Suprapubic skin (tissue), 4 donors: ENCODE data around the gene VPS26A. TPM values are rescaled to one million over a fixed set of nuclear protein-coding genes. Genes with fewer than 3 reads are reported as not detected.
A peak's percentile ranks its signal among the peaks of the same experiment; 100 is the strongest.

Source experiments
- DNase-seq, 2 donors: peaks; one replicate each; pipeline ENCODE4 v3.0.0-alpha.2; 2019; ENCODE audit warnings: low spot score in 2 of 2
- H3K27ac ChIP-seq: fragments of 200-600 bp; sonication (generic); one replicate; pipeline ENCODE4 v1.5.1; 2019
- H3K27me3 ChIP-seq: fragments of 200-600 bp; sonication (generic); one replicate; pipeline ENCODE4 v1.5.1; 2019
- H3K36me3 ChIP-seq: fragments of 200-600 bp; sonication (generic); one replicate; pipeline ENCODE4 v1.5.1; 2019
- H3K4me1 ChIP-seq: fragments of 200-600 bp; sonication (generic); one replicate; pipeline ENCODE4 v1.5.1; 2019
- H3K4me3 ChIP-seq: fragments of 200-600 bp; sonication (generic); one replicate; pipeline ENCODE4 v1.5.1; 2019; ENCODE audit warnings: mild to moderate bottlenecking
- H3K9me3 ChIP-seq: fragments of 200-600 bp; sonication (generic); one replicate; pipeline ENCODE4 v1.5.1; 2019
- EP300 ChIP-seq: sonication (generic); formaldehyde crosslinking; IDR thresholded peaks from one replicate; pipeline ENCODE4 v1.6.1; 2017; ENCODE audit warnings: antibody characterized with exemption
- POLR2A ChIP-seq, 2 donors: fragments of 450-650 bp; IDR thresholded peaks; one replicate each; pipeline ENCODE4 v1.6.1; 2017; ENCODE audit warnings: antibody characterized with exemption in 2 of 2, mild to moderate bottlenecking in 2 of 2, moderate library complexity in 2 of 2
- POLR2AphosphoS5 ChIP-seq, 3 donors: sonication (generic); formaldehyde crosslinking; IDR thresholded peaks; one replicate each; pipeline ENCODE4 v1.6.1; 2017; ENCODE audit warnings: antibody characterized with exemption in 3 of 3
- WGBS: methylation state at CpG from one replicate; pipeline ENCODE4 v1.1.5; 2018; 5-methylcytosine and 5-hydroxymethylcytosine counted together
- total RNA-seq, 4 donors: library from RNA; depleted of rRNA; stranded (reverse); fragments of >200 nt; gene quantifications; one replicate each; pipeline ENCODE4 v1.1.0, GENCODE V29; 2016
- TF ChIP-seq, protein P1 (sequence below), 2 donors: fragments of 200-600 bp in 1 of 2; fragments of 450-650 bp in 1 of 2; sonication (generic) in 1 of 2; IDR thresholded peaks; one replicate each; pipeline ENCODE4 v1.5.1; 2016 to 2019; ENCODE audit warnings: antibody characterized with exemption in 2 of 2, mild to moderate bottlenecking in 1 of 2, moderate library complexity in 1 of 2

The VPS26A gene
- total RNA-seq, 4 donors from 2014 or later, result 29.9 to 33.4 (median 32.1) TPM

- no peak overlapping the region for H3K4me3 ChIP-seq
- DNase-seq, result no peak
- 78% methylated on average over 2 of the region's 2 CpGs for WGBS
- no peak for TF ChIP-seq EP300
- TF ChIP-seq, protein P1, sequence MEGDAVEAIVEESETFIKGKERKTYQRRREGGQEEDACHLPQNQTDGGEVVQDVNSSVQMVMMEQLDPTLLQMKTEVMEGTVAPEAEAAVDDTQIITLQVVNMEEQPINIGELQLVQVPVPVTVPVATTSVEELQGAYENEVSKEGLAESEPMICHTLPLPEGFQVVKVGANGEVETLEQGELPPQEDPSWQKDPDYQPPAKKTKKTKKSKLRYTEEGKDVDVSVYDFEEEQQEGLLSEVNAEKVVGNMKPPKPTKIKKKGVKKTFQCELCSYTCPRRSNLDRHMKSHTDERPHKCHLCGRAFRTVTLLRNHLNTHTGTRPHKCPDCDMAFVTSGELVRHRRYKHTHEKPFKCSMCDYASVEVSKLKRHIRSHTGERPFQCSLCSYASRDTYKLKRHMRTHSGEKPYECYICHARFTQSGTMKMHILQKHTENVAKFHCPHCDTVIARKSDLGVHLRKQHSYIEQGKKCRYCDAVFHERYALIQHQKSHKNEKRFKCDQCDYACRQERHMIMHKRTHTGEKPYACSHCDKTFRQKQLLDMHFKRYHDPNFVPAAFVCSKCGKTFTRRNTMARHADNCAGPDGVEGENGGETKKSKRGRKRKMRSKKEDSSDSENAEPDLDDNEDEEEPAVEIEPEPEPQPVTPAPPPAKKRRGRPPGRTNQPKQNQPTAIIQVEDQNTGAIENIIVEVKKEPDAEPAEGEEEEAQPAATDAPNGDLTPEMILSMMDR (IDR thresholded peaks at IDR 0.05), result no peak
- no peak for TF ChIP-seq POLR2AphosphoS5 (IDR thresholded peaks at IDR 0.05)
- TF ChIP-seq POLR2A (IDR thresholded peaks at IDR 0.05), result no peak
- no peaks in the 10 kb centered on the region for H3K9me3 ChIP-seq
- H3K36me3 ChIP-seq, result peaks cover 6% of the 10 kb centered on the region
- no peaks in the 10 kb centered on the region for H3K27me3 ChIP-seq
- H3K4me1 ChIP-seq, result peaks cover 18% of the 10 kb centered on the region
- H3K27ac ChIP-seq, result no peak overlapping the region
Measured at GRCh38 chr10:69176823-69177222, 52.8 kb downstream of the VPS26A start.

GRCh38 chr10:69179089-69179742 lies 55.2 kb downstream of the VPS26A start:
- Histone ChIP-seq H3K27ac (peak overlapping the region; percentile 95), H3K4me3 (peak overlapping the region; percentile 91), H3K36me3 (peaks cover 5% of the 10 kb centered on the region), H3K4me1 (peaks cover 31% of the 10 kb centered on the region), H3K27me3 (no peaks in the 10 kb centered on the region), H3K9me3 (no peaks in the 10 kb centered on the region)
- no peak for TF ChIP-seq EP300
- TF ChIP-seq, protein P1 (IDR thresholded peaks at IDR 0.05), result no peak
- no peak for TF ChIP-seq POLR2A (IDR thresholded peaks at IDR 0.05)
- no peak for TF ChIP-seq POLR2AphosphoS5 (IDR thresholded peaks at IDR 0.05)
- WGBS, result 39% methylated on average over 20 of the region's 21 CpGs
- no peak for DNase-seq

- TF ChIP-seq, protein P1 (IDR thresholded peaks at IDR 0.05), result no peak
- TF ChIP-seq EP300, result no peak
- peak; percentile 34 to 81 for TF ChIP-seq POLR2A (IDR thresholded peaks at IDR 0.05)
- TF ChIP-seq POLR2AphosphoS5 (IDR thresholded peaks at IDR 0.05), result peak; percentile 53 to 93 (median 80)
- H3K9me3 ChIP-seq, result no peaks in the 10 kb centered on the region
- DNase-seq, result peak; percentile 94
- under 1% methylated on average over 33 of the region's 44 CpGs for WGBS
- peaks cover 5% of the 10 kb centered on the region for H3K36me3 ChIP-seq
- peaks cover 31% of the 10 kb centered on the region for H3K4me1 ChIP-seq
- H3K4me3 ChIP-seq, result peak within 1 kb of the TSS; percentile 91
- H3K27me3 ChIP-seq, result no peaks in the 10 kb centered on the region
- peak within 1 kb of the TSS; percentile 95 for H3K27ac ChIP-seq
Measured at GRCh38 chr10:69179743-69180524, 56.0 kb downstream of the VPS26A start, which contains the start of gene SUPV3L1. TSS of gene SUPV3L1 (plus strand) at chr10:69180234. CDS start at chr10:69180292, 58 bp downstream.

GRCh38 chr10:69180525-69181204 lies 56.7 kb downstream of the VPS26A start:
- no peak for DNase-seq
- TF ChIP-seq EP300, result no peak
- TF ChIP-seq POLR2A (IDR thresholded peaks at IDR 0.05), result no peak
- TF ChIP-seq, protein P1 (IDR thresholded peaks at IDR 0.05), result no peak
- no peak for TF ChIP-seq POLR2AphosphoS5 (IDR thresholded peaks at IDR 0.05)
- H3K9me3 ChIP-seq, result no peaks in the 10 kb centered on the region
- peaks cover 31% of the 10 kb centered on the region for H3K4me1 ChIP-seq
- 6% methylated on average over 21 of the region's 29 CpGs for WGBS
- peak overlapping the region; percentile 95 for H3K27ac ChIP-seq
- H3K36me3 ChIP-seq, result peaks cover 5% of the 10 kb centered on the region
- H3K4me3 ChIP-seq, result peak overlapping the region; percentile 91
- no peaks in the 10 kb centered on the region for H3K27me3 ChIP-seq

- no peak for DNase-seq
- H3K27me3 ChIP-seq, result no peaks in the 10 kb centered on the region
- no peaks in the 10 kb centered on the region for H3K9me3 ChIP-seq
- peaks cover 31% of the 10 kb centered on the region for H3K4me1 ChIP-seq
- TF ChIP-seq, protein P1 (IDR thresholded peaks at IDR 0.05), result no peak
- no peak for TF ChIP-seq EP300
- no peak for TF ChIP-seq POLR2A (IDR thresholded peaks at IDR 0.05)
- TF ChIP-seq POLR2AphosphoS5 (IDR thresholded peaks at IDR 0.05), result no peak
- H3K4me3 ChIP-seq, result peak overlapping the region; percentile 91
- H3K36me3 ChIP-seq, result peaks cover 12% of the 10 kb centered on the region
- no peak overlapping the region for H3K27ac ChIP-seq
- WGBS, result 64% methylated on average over 1 of the region's 1 CpG
Measured at GRCh38 chr10:69181433-69181832, 57.5 kb downstream of the VPS26A start.
